K562 (cell line): ENCODE measurements around the gene GEN1. TPM values are rescaled to one million over a fixed set of nuclear protein-coding genes. Genes with fewer than 3 reads are reported as not detected.

Experiments
- BRF1 ChIP-seq: IDR thresholded peaks from 3 replicates; pipeline ENCODE4 v1.6.1; 2011; ENCODE audit warnings: borderline replicate concordance, mild to moderate bottlenecking; ENCODE audit not compliant: insufficient read length; ENCODE audit errors: extremely low read depth
- EP400 ChIP-seq: fragments of 450-650 bp; IDR thresholded peaks from 2 replicates; pipeline ENCODE4 v1.6.1; 2017; ENCODE audit warnings: antibody characterized with exemption, mild to moderate bottlenecking, moderate library complexity
- EZH2 ChIP-seq: IDR thresholded peaks from 2 replicates; pipeline ENCODE4 v1.6.1; 2012; ENCODE audit warnings: low read depth, mild to moderate bottlenecking, inconsistent platforms, low read length, borderline replicate concordance
- FIP1L1 ChIP-seq: fragments of 200-400 bp; formaldehyde crosslinking; IDR thresholded peaks from 2 replicates; pipeline ENCODE4 v1.6.1; 2018; ENCODE audit warnings: mild to moderate bottlenecking, low read depth, low read length; ENCODE audit not compliant: poor library complexity, severe bottlenecking
- HDAC2 ChIP-seq: fragments of 450-650 bp; IDR thresholded peaks from 2 replicates; pipeline ENCODE4 v1.6.1; 2016; ENCODE audit warnings: mild to moderate bottlenecking
- POLR2AphosphoS2 ChIP-seq: IDR thresholded peaks from 2 replicates; pipeline ENCODE4 v1.6.1; 2012; ENCODE audit warnings: low read length, improper control_type of control experiment
- POLR3A ChIP-seq: IDR thresholded peaks from 2 replicates; pipeline ENCODE4 v1.6.1; 2011; ENCODE audit warnings: borderline replicate concordance, mild to moderate bottlenecking, moderate library complexity; ENCODE audit not compliant: insufficient read length, insufficient read depth; ENCODE audit errors: extremely low read depth
- STAT5B ChIP-seq: fragments of 250-450 bp; sonication (Bioruptor Pico); IDR thresholded peaks from 2 replicates; pipeline ENCODE4 v1.8.0; 2021; ENCODE audit warnings: mild to moderate bottlenecking, inconsistent platforms
- U2AF2 ChIP-seq: fragments of 200-400 bp; formaldehyde crosslinking; optimal IDR thresholded peaks from 2 replicates; pipeline ENCODE3; 2017; ENCODE audit warnings: low read depth, mild to moderate bottlenecking, low read length
- ZFP30 ChIP-seq: fragments of 250-450 bp; sonication (Bioruptor Pico); IDR thresholded peaks from 2 replicates; pipeline ENCODE4 v1.8.0; 2022; ENCODE audit warnings: moderate library complexity, mild to moderate bottlenecking, inconsistent platforms, borderline replicate concordance
- ZNF23 ChIP-seq: fragments of 250-450 bp; sonication (Bioruptor Pico); IDR thresholded peaks from 2 replicates; pipeline ENCODE4 v1.4.0; 2020; ENCODE audit warnings: mild to moderate bottlenecking
- ZNF239 ChIP-seq: fragments of 250-450 bp; sonication (Bioruptor Pico); IDR thresholded peaks from 2 replicates; pipeline ENCODE4 v1.4.0; 2020; ENCODE audit warnings: mild to moderate bottlenecking
- ZNF316 ChIP-seq: fragments of 450-650 bp; IDR thresholded peaks from 2 replicates; pipeline ENCODE4 v1.6.1; 2016
- polyA plus RNA-seq, 8 experiments: library from polyadenylated mRNA; depleted of rRNA in 4 of 8; stranded (reverse) in 5 of 8; unstranded in 3 of 8; fragments of >200 nt; fragmentation: Nextera tagmentation in 2 of 8; fragmentation: Illumina TruSeq in 1 of 8; extraction: Ambion mirVana in 2 of 8; extraction: Trizol in 1 of 8; gene quantifications; 2 replicates each; pipeline versions ENCODE4 v1.2.1 to v1.2.3, GENCODE V29; 2011 to 2014; ENCODE audit warnings: inconsistent platforms in 1 of 8, missing spikeins in 1 of 8
- total RNA-seq, 7 experiments: library from RNA; depleted of rRNA in 6 of 7; stranded (reverse); fragments of >200 nt in 6 of 7; fragmentation: Illumina TruSeq in 2 of 7; extraction: Trizol in 2 of 7; gene quantifications; 2 replicates each; pipeline versions ENCODE4 v1.2.1 to v1.2.3, GENCODE V29; 2011 to 2021; ENCODE audit warnings: low replicate concordance in 1 of 7
- TF ChIP-seq, protein P1 (sequence below), 2 experiments: fragments of 450-650 bp; IDR thresholded peaks; 2 replicates each; pipeline ENCODE4 v1.6.1; 2018; ENCODE audit warnings: mild to moderate bottlenecking in 2 of 2, low read depth in 1 of 2; ENCODE audit not compliant: partially characterized antibody in 2 of 2
- TF ChIP-seq, protein P2 (sequence below): fragments of 200-800 bp; sonication (Bioruptor generic); IDR thresholded peaks from 2 replicates; pipeline ENCODE4 v1.6.1; 2017; ENCODE audit warnings: missing genetic modification characterization, missing compliant biosample characterization
- TF ChIP-seq, protein P3 (sequence below): fragments of 250-450 bp; sonication (Bioruptor Pico); IDR thresholded peaks from 2 replicates; pipeline ENCODE4 v1.8.0; 2022; ENCODE audit warnings: inconsistent platforms, mild to moderate bottlenecking, moderate library complexity, borderline replicate concordance
- TF ChIP-seq, protein P4 (sequence below): fragments of 450-650 bp; formaldehyde crosslinking; IDR thresholded peaks from 2 replicates; pipeline ENCODE4 v1.4.0; 2020; ENCODE audit warnings: mild to moderate bottlenecking, moderate library complexity
- TF ChIP-seq, protein P5 (sequence below): fragments of 250-450 bp; sonication (Bioruptor Pico); IDR thresholded peaks from 2 replicates; pipeline ENCODE4 v1.8.0; 2022; ENCODE audit warnings: moderate library complexity, mild to moderate bottlenecking, inconsistent platforms

Gene GEN1
- total and polyA plus RNA-seq, 9 of the 15 experiments (the other 6 are each of a cell fraction or from before 2014, with no cell fraction given): 8.6 to 39.7 (median 24.5) TPM

DNA sequence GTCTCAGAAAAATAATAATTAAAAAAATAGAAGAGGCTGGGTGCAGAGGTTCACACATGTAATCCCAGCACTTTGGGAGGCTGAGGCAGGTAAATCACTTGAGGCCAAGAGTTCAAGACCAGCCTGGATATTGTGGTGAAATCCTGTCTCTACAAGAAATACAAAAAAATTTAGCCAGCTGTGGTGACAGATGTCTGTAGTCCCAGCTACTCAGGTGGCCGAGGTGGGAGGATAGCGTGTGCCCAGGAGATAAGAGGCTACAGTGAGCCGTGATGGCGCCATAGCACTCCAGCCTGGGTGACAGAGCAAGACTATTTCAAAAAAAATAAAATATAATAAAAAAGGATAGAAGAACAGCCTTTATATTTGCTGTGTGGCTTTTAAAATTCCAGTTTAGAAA, 36.3 kb upstream of the GEN1 start (continued):
- TF ChIP-seq, protein P1, sequence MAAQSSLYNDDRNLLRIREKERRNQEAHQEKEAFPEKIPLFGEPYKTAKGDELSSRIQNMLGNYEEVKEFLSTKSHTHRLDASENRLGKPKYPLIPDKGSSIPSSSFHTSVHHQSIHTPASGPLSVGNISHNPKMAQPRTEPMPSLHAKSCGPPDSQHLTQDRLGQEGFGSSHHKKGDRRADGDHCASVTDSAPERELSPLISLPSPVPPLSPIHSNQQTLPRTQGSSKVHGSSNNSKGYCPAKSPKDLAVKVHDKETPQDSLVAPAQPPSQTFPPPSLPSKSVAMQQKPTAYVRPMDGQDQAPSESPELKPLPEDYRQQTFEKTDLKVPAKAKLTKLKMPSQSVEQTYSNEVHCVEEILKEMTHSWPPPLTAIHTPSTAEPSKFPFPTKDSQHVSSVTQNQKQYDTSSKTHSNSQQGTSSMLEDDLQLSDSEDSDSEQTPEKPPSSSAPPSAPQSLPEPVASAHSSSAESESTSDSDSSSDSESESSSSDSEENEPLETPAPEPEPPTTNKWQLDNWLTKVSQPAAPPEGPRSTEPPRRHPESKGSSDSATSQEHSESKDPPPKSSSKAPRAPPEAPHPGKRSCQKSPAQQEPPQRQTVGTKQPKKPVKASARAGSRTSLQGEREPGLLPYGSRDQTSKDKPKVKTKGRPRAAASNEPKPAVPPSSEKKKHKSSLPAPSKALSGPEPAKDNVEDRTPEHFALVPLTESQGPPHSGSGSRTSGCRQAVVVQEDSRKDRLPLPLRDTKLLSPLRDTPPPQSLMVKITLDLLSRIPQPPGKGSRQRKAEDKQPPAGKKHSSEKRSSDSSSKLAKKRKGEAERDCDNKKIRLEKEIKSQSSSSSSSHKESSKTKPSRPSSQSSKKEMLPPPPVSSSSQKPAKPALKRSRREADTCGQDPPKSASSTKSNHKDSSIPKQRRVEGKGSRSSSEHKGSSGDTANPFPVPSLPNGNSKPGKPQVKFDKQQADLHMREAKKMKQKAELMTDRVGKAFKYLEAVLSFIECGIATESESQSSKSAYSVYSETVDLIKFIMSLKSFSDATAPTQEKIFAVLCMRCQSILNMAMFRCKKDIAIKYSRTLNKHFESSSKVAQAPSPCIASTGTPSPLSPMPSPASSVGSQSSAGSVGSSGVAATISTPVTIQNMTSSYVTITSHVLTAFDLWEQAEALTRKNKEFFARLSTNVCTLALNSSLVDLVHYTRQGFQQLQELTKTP (IDR thresholded peaks at IDR 0.05; ENCODE audit: low read depth in 1 of 2, partially characterized antibody in 2 of 2): peak in 1 of 2 experiments; percentile 30
- TF ChIP-seq, protein P2, sequence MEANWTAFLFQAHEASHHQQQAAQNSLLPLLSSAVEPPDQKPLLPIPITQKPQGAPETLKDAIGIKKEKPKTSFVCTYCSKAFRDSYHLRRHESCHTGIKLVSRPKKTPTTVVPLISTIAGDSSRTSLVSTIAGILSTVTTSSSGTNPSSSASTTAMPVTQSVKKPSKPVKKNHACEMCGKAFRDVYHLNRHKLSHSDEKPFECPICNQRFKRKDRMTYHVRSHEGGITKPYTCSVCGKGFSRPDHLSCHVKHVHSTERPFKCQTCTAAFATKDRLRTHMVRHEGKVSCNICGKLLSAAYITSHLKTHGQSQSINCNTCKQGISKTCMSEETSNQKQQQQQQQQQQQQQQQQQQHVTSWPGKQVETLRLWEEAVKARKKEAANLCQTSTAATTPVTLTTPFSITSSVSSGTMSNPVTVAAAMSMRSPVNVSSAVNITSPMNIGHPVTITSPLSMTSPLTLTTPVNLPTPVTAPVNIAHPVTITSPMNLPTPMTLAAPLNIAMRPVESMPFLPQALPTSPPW (CRISPR knock-in tag): no peak; the same call in 1 of the 2 replicates
- no peak for TF ChIP-seq U2AF2
- no peak for TF ChIP-seq ZNF316
- TF ChIP-seq ZFP30: no peak
- TF ChIP-seq, protein P3, sequence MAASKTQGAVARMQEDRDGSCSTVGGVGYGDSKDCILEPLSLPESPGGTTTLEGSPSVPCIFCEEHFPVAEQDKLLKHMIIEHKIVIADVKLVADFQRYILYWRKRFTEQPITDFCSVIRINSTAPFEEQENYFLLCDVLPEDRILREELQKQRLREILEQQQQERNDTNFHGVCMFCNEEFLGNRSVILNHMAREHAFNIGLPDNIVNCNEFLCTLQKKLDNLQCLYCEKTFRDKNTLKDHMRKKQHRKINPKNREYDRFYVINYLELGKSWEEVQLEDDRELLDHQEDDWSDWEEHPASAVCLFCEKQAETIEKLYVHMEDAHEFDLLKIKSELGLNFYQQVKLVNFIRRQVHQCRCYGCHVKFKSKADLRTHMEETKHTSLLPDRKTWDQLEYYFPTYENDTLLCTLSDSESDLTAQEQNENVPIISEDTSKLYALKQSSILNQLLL: no peak
- peak; percentile 38; the same call in 1 of the 2 replicates for TF ChIP-seq HDAC2
- no peak for TF ChIP-seq EP400
- TF ChIP-seq POLR2AphosphoS2: no peak
- TF ChIP-seq STAT5B (CRISPR knock-in tag): no peak
- TF ChIP-seq, protein P4, sequence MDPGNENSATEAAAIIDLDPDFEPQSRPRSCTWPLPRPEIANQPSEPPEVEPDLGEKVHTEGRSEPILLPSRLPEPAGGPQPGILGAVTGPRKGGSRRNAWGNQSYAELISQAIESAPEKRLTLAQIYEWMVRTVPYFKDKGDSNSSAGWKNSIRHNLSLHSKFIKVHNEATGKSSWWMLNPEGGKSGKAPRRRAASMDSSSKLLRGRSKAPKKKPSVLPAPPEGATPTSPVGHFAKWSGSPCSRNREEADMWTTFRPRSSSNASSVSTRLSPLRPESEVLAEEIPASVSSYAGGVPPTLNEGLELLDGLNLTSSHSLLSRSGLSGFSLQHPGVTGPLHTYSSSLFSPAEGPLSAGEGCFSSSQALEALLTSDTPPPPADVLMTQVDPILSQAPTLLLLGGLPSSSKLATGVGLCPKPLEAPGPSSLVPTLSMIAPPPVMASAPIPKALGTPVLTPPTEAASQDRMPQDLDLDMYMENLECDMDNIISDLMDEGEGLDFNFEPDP (CRISPR knock-in tag): no peak
- TF ChIP-seq EZH2: no peak
- TF ChIP-seq BRF1: no peak
- TF ChIP-seq, protein P5, sequence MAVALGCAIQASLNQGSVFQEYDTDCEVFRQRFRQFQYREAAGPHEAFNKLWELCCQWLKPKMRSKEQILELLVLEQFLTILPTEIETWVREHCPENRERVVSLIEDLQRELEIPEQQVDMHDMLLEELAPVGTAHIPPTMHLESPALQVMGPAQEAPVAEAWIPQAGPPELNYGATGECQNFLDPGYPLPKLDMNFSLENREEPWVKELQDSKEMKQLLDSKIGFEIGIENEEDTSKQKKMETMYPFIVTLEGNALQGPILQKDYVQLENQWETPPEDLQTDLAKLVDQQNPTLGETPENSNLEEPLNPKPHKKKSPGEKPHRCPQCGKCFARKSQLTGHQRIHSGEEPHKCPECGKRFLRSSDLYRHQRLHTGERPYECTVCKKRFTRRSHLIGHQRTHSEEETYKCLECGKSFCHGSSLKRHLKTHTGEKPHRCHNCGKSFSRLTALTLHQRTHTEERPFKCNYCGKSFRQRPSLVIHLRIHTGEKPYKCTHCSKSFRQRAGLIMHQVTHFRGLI (CRISPR knock-in tag): no peak
- TF ChIP-seq FIP1L1: no peak
- no peak for TF ChIP-seq ZNF23 (CRISPR knock-in tag)
- TF ChIP-seq ZNF239 (CRISPR knock-in tag): no peak
- TF ChIP-seq POLR3A: no peak
